Activated T-cell treated with anti-CD3 and anti-CD28 coated beads, Interleukin-2, amount 50 U/mL, for 4 hours (primary cell): ENCODE data around the gene RASL10B. TPM values are rescaled to one million over a fixed set of nuclear protein-coding genes. Genes with fewer than 3 reads are reported as not detected.
"Not testable (repeated sequence)": the region's sequence is repeated elsewhere in the genome, so short reads cannot be mapped to it uniquely, and the experiment has no call there.

Source experiments
- ATAC-seq, 2 donors: fragments of 200-7000 bp; cut with Tn5 transposase; one replicate each; pipeline ENCODE4 v1.10.0; 2021
- DNase-seq: peaks from one replicate; pipeline ENCODE4 v3.0.0-alpha.2; 2020
- H3K27me3 Mint-ChIP-seq: one replicate; pipeline ENCODE4 v1.8.0; 2021; ENCODE audit warnings: low read depth, mixed read lengths
- H3K36me3 Mint-ChIP-seq: one replicate; pipeline ENCODE4 v1.8.0; 2022; ENCODE audit warnings: mixed read lengths; ENCODE audit not compliant: insufficient read depth
- H3K4me1 Mint-ChIP-seq: one replicate; pipeline ENCODE4 v1.8.0; 2021; ENCODE audit warnings: low read depth, mixed read lengths
- H3K4me3 Mint-ChIP-seq: one replicate; pipeline ENCODE4 v1.8.0; 2021; ENCODE audit warnings: mild to moderate bottlenecking, moderate library complexity, mixed read lengths
- H3K9me3 Mint-ChIP-seq: one replicate; pipeline ENCODE4 v1.8.0; 2021; ENCODE audit warnings: mixed read lengths
- total RNA-seq, 3 donors: library from RNA; stranded (reverse); gene quantifications; one replicate each; pipeline ENCODE4 v1.2.1, GENCODE V29; 2021

RASL10B gene
- total RNA-seq, 3 donors from 2014 or later: 2.6 to 4.3 (median 3.7) TPM

- DNase-seq (no peak), ATAC-seq (no peak)
- Mint-ChIP-seq H3K4me3 (no peak overlapping the region), H3K36me3 (no peaks in the 10 kb centered on the region), H3K27me3 (peaks cover 36% of the 10 kb centered on the region), H3K9me3 (no peaks in the 10 kb centered on the region), H3K4me1 (peaks cover 5% of the 10 kb centered on the region)
Observed at GRCh38 chr17:35742896-35743477, 11.5 kb downstream of the RASL10B start.

- Mint-ChIP-seq H3K4me1 (peaks cover 9% of the 10 kb centered on the region), H3K36me3 (no peaks in the 10 kb centered on the region), H3K4me3 (no peak overlapping the region), H3K9me3 (no peaks in the 10 kb centered on the region), H3K27me3 (peaks cover 43% of the 10 kb centered on the region)
- no peak for ATAC-seq
- DNase-seq: no peak
Observed at GRCh38 chr17:35743626-35744328, 12.3 kb downstream of the RASL10B start.

- H3K9me3 Mint-ChIP-seq: no peaks in the 10 kb centered on the region
- H3K36me3 Mint-ChIP-seq: no peaks in the 10 kb centered on the region
- no peak for ATAC-seq
- no peak overlapping the region for H3K4me3 Mint-ChIP-seq
- no peak for DNase-seq
- peaks cover 11% of the 10 kb centered on the region for H3K4me1 Mint-ChIP-seq
- peaks cover 50% of the 10 kb centered on the region for H3K27me3 Mint-ChIP-seq
Observed at GRCh38 chr17:35744830-35745229, 13.4 kb downstream of the RASL10B start.

- peaks cover 14% of the 10 kb centered on the region for H3K4me1 Mint-ChIP-seq
- peaks cover 49% of the 10 kb centered on the region for H3K27me3 Mint-ChIP-seq
- H3K36me3 Mint-ChIP-seq: no peaks in the 10 kb centered on the region
- H3K4me3 Mint-ChIP-seq: no peak overlapping the region
- no peaks in the 10 kb centered on the region for H3K9me3 Mint-ChIP-seq
- ATAC-seq: no peak
- no peak for DNase-seq
Observed at GRCh38 chr17:35745246-35745645, 13.8 kb downstream of the RASL10B start.

GRCh38 chr17:35745749-35746320 is 14.4 kb downstream of the RASL10B start:
- no peaks in the 10 kb centered on the region for H3K36me3 Mint-ChIP-seq
- DNase-seq: no peak
- H3K27me3 Mint-ChIP-seq: peaks cover 52% of the 10 kb centered on the region
- H3K4me3 Mint-ChIP-seq: no peak overlapping the region
- ATAC-seq: no peak
- no peaks in the 10 kb centered on the region for H3K9me3 Mint-ChIP-seq
- peaks cover 17% of the 10 kb centered on the region for H3K4me1 Mint-ChIP-seq

- DNase-seq (peak; percentile 76), ATAC-seq (peak; percentile 88 to 93)
- peaks cover 51% of the 10 kb centered on the region for H3K27me3 Mint-ChIP-seq
- H3K4me1 Mint-ChIP-seq: peaks cover 13% of the 10 kb centered on the region
- H3K4me3 Mint-ChIP-seq: no peak overlapping the region
- H3K9me3 Mint-ChIP-seq: no peaks in the 10 kb centered on the region
- H3K36me3 Mint-ChIP-seq: no peaks in the 10 kb centered on the region
Observed at GRCh38 chr17:35747540-35748017, 16.1 kb downstream of the RASL10B start.

GRCh38 chr17:35748341-35748841 is 17.0 kb downstream of the RASL10B start:
- Mint-ChIP-seq H3K4me3 (no peak overlapping the region), H3K4me1 (peaks cover 13% of the 10 kb centered on the region), H3K9me3 (no peaks in the 10 kb centered on the region), H3K27me3 (peaks cover 50% of the 10 kb centered on the region), H3K36me3 (no peaks in the 10 kb centered on the region)
- DNase-seq (no peak), ATAC-seq (no peak)

GRCh38 chr17:35748979-35749378 is 17.5 kb downstream of the RASL10B start:
- H3K4me3 Mint-ChIP-seq: no peak overlapping the region
- peaks cover 45% of the 10 kb centered on the region for H3K27me3 Mint-ChIP-seq
- H3K36me3 Mint-ChIP-seq: no peaks in the 10 kb centered on the region
- no peaks in the 10 kb centered on the region for H3K9me3 Mint-ChIP-seq
- H3K4me1 Mint-ChIP-seq: peaks cover 13% of the 10 kb centered on the region
- ATAC-seq (no peak), DNase-seq (no peak)

- peaks cover 13% of the 10 kb centered on the region for H3K4me1 Mint-ChIP-seq
- ATAC-seq (peak in 1 of 2 donors; percentile 17), DNase-seq (no peak)
- no peak overlapping the region for H3K4me3 Mint-ChIP-seq
- peaks cover 40% of the 10 kb centered on the region for H3K27me3 Mint-ChIP-seq
- no peaks in the 10 kb centered on the region for H3K36me3 Mint-ChIP-seq
- H3K9me3 Mint-ChIP-seq: no peaks in the 10 kb centered on the region
Observed at GRCh38 chr17:35749560-35750412, 18.3 kb downstream of the RASL10B start.

- H3K4me3 Mint-ChIP-seq: no peak overlapping the region
- DNase-seq (no peak), ATAC-seq (no peak)
- H3K4me1 Mint-ChIP-seq: peaks cover 13% of the 10 kb centered on the region
- H3K27me3 Mint-ChIP-seq: peaks cover 40% of the 10 kb centered on the region
- H3K9me3 Mint-ChIP-seq: no peaks in the 10 kb centered on the region
- H3K36me3 Mint-ChIP-seq: no peaks in the 10 kb centered on the region
Observed at GRCh38 chr17:35750526-35751395, 19.3 kb downstream of the RASL10B start.

GRCh38 chr17:35751541-35751940 is 20.1 kb downstream of the RASL10B start:
- not testable (repeated sequence) for H3K4me3 Mint-ChIP-seq, H3K9me3 Mint-ChIP-seq, H3K36me3 Mint-ChIP-seq, DNase-seq, ATAC-seq
- peaks cover 40% of the 10 kb centered on the region for H3K27me3 Mint-ChIP-seq
- H3K4me1 Mint-ChIP-seq: peaks cover 13% of the 10 kb centered on the region

GRCh38 chr17:35752471-35752870 is 21.0 kb downstream of the RASL10B start:
- ATAC-seq (no peak), DNase-seq (no peak)
- Mint-ChIP-seq H3K4me1 (peaks cover 13% of the 10 kb centered on the region), H3K27me3 (peaks cover 40% of the 10 kb centered on the region), H3K9me3 (no peaks in the 10 kb centered on the region), H3K4me3 (no peak overlapping the region), H3K36me3 (no peaks in the 10 kb centered on the region)

GRCh38 chr17:35752945-35753764 is 21.7 kb downstream of the RASL10B start, which contains the start of gene GAS2L2:
Gene GAS2L2, minus strand, starts transcription at chr17:35753239. Its CDS starts 389 bp downstream, at chr17:35752850.
- H3K9me3 Mint-ChIP-seq: no peaks in the 10 kb centered on the region
- H3K36me3 Mint-ChIP-seq: no peaks in the 10 kb centered on the region

More at GRCh38 chr17:35752945-35753764, 21.7 kb downstream of the RASL10B start, which contains the start of gene GAS2L2:
- DNase-seq (no peak), ATAC-seq (no peak)
- Mint-ChIP-seq H3K4me3 (no peak within 1 kb of the TSS), H3K4me1 (peaks cover 13% of the 10 kb centered on the region), H3K27me3 (peaks cover 39% of the 10 kb centered on the region)
